Chondrocyte (in vitro differentiated cells): Measurements from ENCODE around the gene BICRAL. TPM values are rescaled to one million over a fixed set of nuclear protein-coding genes. Genes with fewer than 3 reads are reported as not detected.
"Not testable (repeated sequence)": the region's sequence is repeated elsewhere in the genome, so short reads cannot be mapped to it uniquely, and the experiment has no call there.

Experiments used
- DNase-seq: peaks from one replicate; pipeline ENCODE4 v3.0.0; 2021; ENCODE audit warnings: mixed read lengths, low spot score
- H3K27ac Mint-ChIP-seq: one replicate; pipeline ENCODE4 v1.8.0; 2021; ENCODE audit warnings: mild to moderate bottlenecking, moderate library complexity, mixed read lengths; ENCODE audit not compliant: unreplicated experiment
- H3K27me3 Mint-ChIP-seq: 2 replicates; pipeline ENCODE4 v1.8.0; 2021; ENCODE audit warnings: low read depth, mixed read lengths
- H3K36me3 Mint-ChIP-seq: 2 replicates; pipeline ENCODE4 v1.8.0; 2021; ENCODE audit warnings: low read depth, mixed read lengths
- H3K4me1 Mint-ChIP-seq: 2 replicates; pipeline ENCODE4 v1.8.0; 2021; ENCODE audit warnings: low read depth, mild to moderate bottlenecking, mixed read lengths
- H3K4me3 Mint-ChIP-seq: one replicate; pipeline ENCODE4 v1.8.0; 2021; ENCODE audit warnings: mild to moderate bottlenecking, moderate library complexity, mixed read lengths; ENCODE audit not compliant: unreplicated experiment
- H3K9me3 Mint-ChIP-seq: 2 replicates; pipeline ENCODE4 v1.8.0; 2021; ENCODE audit warnings: low read depth, mixed read lengths
- CTCF ChIP-seq: fragments of 200-600 bp; sonication (generic); IDR thresholded peaks from 2 replicates; pipeline ENCODE4 v1.5.0; 2021; ENCODE audit warnings: antibody characterized with exemption, mild to moderate bottlenecking, moderate library complexity
- long read RNA-seq: library from polyadenylated mRNA; stranded (forward); transcript quantifications from one replicate; pipeline ENCODE4 v2.0.0, GENCODE V29; 2021
- total RNA-seq: library from RNA; stranded (reverse); gene quantifications from 3 replicates; pipeline ENCODE4 v1.2.1, GENCODE V29; 2021

The BICRAL gene
- 9.2 to 10.8 TPM (median 9.7 TPM) in 3 replicates for total RNA-seq
- long read RNA-seq, partial matches to known transcripts, result 0 of 3 reads
- long read RNA-seq, other reads (novel, unspliced or antisense), result 3 of 3 reads

- peaks cover 16% of the 10 kb centered on the region for H3K4me1 Mint-ChIP-seq
- H3K4me3 Mint-ChIP-seq, result peak within 1 kb of the TSS; percentile 89
- TF ChIP-seq CTCF, result no peak
- DNase-seq, result no peak
- no peaks in the 10 kb centered on the region for H3K36me3 Mint-ChIP-seq
- H3K27ac Mint-ChIP-seq, result peak within 1 kb of the TSS; percentile 99
- H3K27me3 Mint-ChIP-seq, result no peaks in the 10 kb centered on the region
- no peaks in the 10 kb centered on the region for H3K9me3 Mint-ChIP-seq
Observed at GRCh38 chr6:42781796-42782688, at the start of gene BICRAL. TSS of gene BICRAL (plus strand) at chr6:42782052. CDS start at chr6:42822023, 39,971 bp downstream.

GRCh38 chr6:42733867-42734481, 47.9 kb upstream of the BICRAL start:
- H3K36me3 Mint-ChIP-seq, H3K27me3 Mint-ChIP-seq, H3K4me3 Mint-ChIP-seq, H3K9me3 Mint-ChIP-seq, H3K27ac Mint-ChIP-seq, H3K4me1 Mint-ChIP-seq: not testable (repeated sequence)
- DNase-seq, result peak; percentile 5

- H3K27ac Mint-ChIP-seq, result no peak overlapping the region
- TF ChIP-seq CTCF, result no peak
- H3K4me1 Mint-ChIP-seq, result no peaks in the 10 kb centered on the region
- H3K36me3 Mint-ChIP-seq, result no peaks in the 10 kb centered on the region
- H3K9me3 Mint-ChIP-seq, result no peaks in the 10 kb centered on the region
- peaks cover 2% of the 10 kb centered on the region for H3K27me3 Mint-ChIP-seq
- H3K4me3 Mint-ChIP-seq, result no peak overlapping the region
- DNase-seq, result no peak
Observed at GRCh38 chr6:42735976-42736375, 45.9 kb upstream of the BICRAL start.

- no peak overlapping the region for H3K4me3 Mint-ChIP-seq
- no peak for DNase-seq
- peaks cover under 1% of the 10 kb centered on the region for H3K36me3 Mint-ChIP-seq
- H3K4me1 Mint-ChIP-seq, result peaks cover 16% of the 10 kb centered on the region
- H3K27me3 Mint-ChIP-seq, result peaks cover 2% of the 10 kb centered on the region
- no peaks in the 10 kb centered on the region for H3K9me3 Mint-ChIP-seq
- no peak overlapping the region for H3K27ac Mint-ChIP-seq
- no peak for TF ChIP-seq CTCF
Observed at GRCh38 chr6:42740725-42741124, 41.1 kb upstream of the BICRAL start.

GRCh38 chr6:42742116-42742894, 39.5 kb upstream of the BICRAL start:
- Mint-ChIP-seq H3K27me3 (peaks cover 2% of the 10 kb centered on the region), H3K36me3 (peaks cover 2% of the 10 kb centered on the region), H3K27ac (peak overlapping the region; percentile 37), H3K4me1 (peaks cover 20% of the 10 kb centered on the region), H3K4me3 (no peak overlapping the region), H3K9me3 (no peaks in the 10 kb centered on the region)
- TF ChIP-seq CTCF, result no peak
- DNase-seq, result no peak
